MM.1S (cell line): ENCODE results near the gene FOXK1.

Source experiments
- CTCF ChIP-seq: fragments of 300-600 bp; sonication (generic); IDR thresholded peaks from 2 replicates; pipeline ENCODE4 v1.5.1; 2016; ENCODE audit warnings: antibody characterized with exemption, low read length, mixed read lengths
- EZH2 ChIP-seq: fragments of 300-600 bp; sonication (generic); optimal IDR thresholded peaks from 2 replicates; pipeline ENCODE3; 2017; ENCODE audit warnings: low read depth, mild to moderate bottlenecking, antibody characterized with exemption, low read length, mixed read lengths
- EZH2phosphoT487 ChIP-seq: fragments of 300-600 bp; sonication (generic); IDR thresholded peaks from 2 replicates; pipeline ENCODE4 v1.6.1; 2018; ENCODE audit warnings: antibody characterized with exemption, low read length

DNA sequence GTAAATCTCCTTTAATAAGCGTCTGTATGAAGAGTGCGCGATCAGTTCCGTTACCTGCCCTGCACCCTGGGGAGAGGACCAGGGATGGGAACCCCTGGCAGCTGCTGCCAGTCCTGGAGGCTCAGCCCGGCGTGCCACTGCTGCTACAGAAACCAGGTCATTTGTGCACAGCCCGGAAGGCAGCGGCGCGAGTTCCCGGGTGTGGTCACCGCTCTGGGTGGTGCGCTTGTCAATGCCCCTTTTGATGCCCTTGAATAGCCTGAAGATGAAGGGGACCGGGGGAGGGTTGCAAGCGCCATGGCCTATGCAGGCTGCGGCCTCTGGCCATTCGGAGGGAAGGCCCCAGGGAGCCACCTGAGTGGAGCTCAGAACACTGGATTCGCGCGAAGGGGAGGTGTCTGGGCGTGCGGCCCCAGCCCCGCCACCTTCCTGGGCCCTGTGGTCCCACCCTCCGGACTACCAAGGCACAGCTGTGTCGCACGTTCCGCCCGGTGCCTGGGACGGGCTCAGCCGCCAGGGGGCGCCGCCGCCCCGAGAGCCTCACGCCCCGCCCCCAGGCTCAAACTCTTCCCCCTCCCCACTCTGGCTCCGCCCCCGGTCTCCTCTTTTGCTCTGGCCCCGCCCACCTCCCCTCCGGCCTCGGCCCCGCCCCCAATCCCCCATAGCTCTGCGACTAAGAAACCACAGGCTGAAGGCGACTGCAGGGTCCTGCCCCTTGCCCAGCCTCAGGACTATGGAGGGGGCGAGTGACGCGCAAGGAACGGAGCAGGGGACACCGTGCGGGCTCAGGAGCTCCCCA, 109.8 kb downstream of the FOXK1 start:
- TF ChIP-seq CTCF (peak; percentile 23), EZH2 (no peak), EZH2phosphoT487 (no peak)
